Gastroesophageal sphincter (tissue), 4 donors: ENCODE data around the gene CAMK1D. TPM values are rescaled to one million over a fixed set of nuclear protein-coding genes. Genes with fewer than 3 reads are reported as not detected.
"Not testable (repeated sequence)": the region's sequence is repeated elsewhere in the genome, so short reads cannot be mapped to it uniquely, and the experiment has no call there.

Source experiments
- ATAC-seq: fragments of 150-250 bp; one replicate; pipeline ENCODE4 v1.9.1; 2016; ENCODE audit warnings: mild to moderate bottlenecking, moderate library complexity
- H3K27ac ChIP-seq, 4 donors: fragments of 200-600 bp; sonication (generic) in 3 of 4; 1 replicate in 3 of 4; 2 replicates in 1 of 4; pipeline ENCODE4 v1.5.1; 2016 to 2019
- H3K27me3 ChIP-seq: fragments of 200-600 bp; sonication (generic); one replicate; pipeline ENCODE4 v1.5.1; 2019
- H3K36me3 ChIP-seq, 2 donors: fragments of 200-600 bp; sonication (generic); one replicate each; pipeline ENCODE4 v1.5.1; 2019; ENCODE audit warnings: control low read depth in 1 of 2
- H3K4me1 ChIP-seq, 3 donors: fragments of 200-600 bp; sonication (generic); 1 replicate in 2 of 3; 2 replicates in 1 of 3; pipeline ENCODE4 v1.5.1; 2016 to 2019; ENCODE audit warnings: control low read depth in 2 of 3
- H3K4me3 ChIP-seq, 2 donors: fragments of 200-600 bp; sonication (generic); one replicate each; pipeline ENCODE4 v1.5.1; 2019; ENCODE audit warnings: mild to moderate bottlenecking in 1 of 2, moderate library complexity in 1 of 2
- H3K9me3 ChIP-seq, 3 donors: fragments of 200-600 bp; sonication (generic); one replicate each; pipeline ENCODE4 v1.5.1; 2017 to 2019; ENCODE audit warnings: control low read depth in 2 of 3
- EP300 ChIP-seq: sonication (generic); formaldehyde crosslinking; IDR thresholded peaks from one replicate; pipeline ENCODE4 v1.6.1; 2017; ENCODE audit warnings: antibody characterized with exemption, mild to moderate bottlenecking
- POLR2A ChIP-seq, 2 donors: fragments of 450-650 bp; IDR thresholded peaks; one replicate each; pipeline ENCODE4 v1.6.1; 2017; ENCODE audit warnings: antibody characterized with exemption in 2 of 2, mild to moderate bottlenecking in 2 of 2, moderate library complexity in 1 of 2
- POLR2AphosphoS5 ChIP-seq: sonication (generic); formaldehyde crosslinking; IDR thresholded peaks from one replicate; pipeline ENCODE4 v1.6.1; 2017; ENCODE audit warnings: antibody characterized with exemption
- WGBS, 2 donors: methylation state at CpG; one replicate each; pipeline ENCODE4 v1.1.5; 2018; ENCODE audit warnings: low coverage in 1 of 2; 5-methylcytosine and 5-hydroxymethylcytosine counted together
- total RNA-seq, 4 donors: library from RNA; depleted of rRNA; stranded (reverse); fragments of >200 nt; gene quantifications; one replicate each; pipeline ENCODE4 v1.1.0, GENCODE V29; 2016
- TF ChIP-seq, protein P1 (sequence below), 4 experiments: fragments of 200-600 bp in 2 of 4; fragments of 450-650 bp in 2 of 4; sonication (generic) in 1 of 4; IDR thresholded peaks; one replicate each; pipeline ENCODE4 v1.5.1; 2017 to 2019; ENCODE audit warnings: antibody characterized with exemption in 4 of 4, mild to moderate bottlenecking in 2 of 4, moderate library complexity in 2 of 4

CAMK1D gene
- total RNA-seq, 4 donors from 2014 or later = 11.6 to 18.3 (median 15.3) TPM

DNA sequence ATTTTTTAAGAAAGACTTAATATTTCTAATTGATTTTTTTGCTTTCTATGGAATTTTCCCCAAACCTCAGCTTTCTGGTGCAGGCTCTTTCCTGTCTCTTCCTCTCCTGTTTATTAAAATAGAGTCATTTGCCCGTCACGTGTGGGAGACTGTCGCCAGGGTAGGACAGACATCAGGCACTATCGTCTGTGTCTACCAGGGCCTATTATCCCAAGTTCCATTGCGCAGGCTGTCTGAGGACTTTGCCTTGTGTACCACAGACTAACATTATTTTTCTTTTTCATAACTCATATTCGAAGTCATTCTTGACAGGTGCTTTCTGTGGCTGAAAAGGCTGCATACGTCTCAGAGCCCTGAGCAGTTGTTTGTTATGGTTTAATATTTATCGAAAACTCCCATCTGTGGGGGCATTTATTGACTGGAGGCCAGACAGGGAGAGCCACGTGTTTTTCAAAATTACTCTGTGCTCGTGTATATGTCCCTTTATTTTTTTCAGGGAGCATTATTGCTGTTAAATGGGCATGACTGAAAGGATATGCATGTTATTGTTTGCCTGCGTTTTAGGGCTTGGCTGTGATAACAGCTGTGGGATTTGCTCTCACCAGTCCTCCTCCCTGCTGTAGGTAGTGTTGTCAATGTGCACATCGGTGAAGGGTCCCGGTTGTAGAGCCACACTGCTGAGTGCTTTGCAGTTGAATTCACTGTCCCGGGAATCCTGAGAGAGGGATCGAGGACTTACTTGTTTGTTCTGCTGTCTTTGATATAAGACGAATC lies 89.8 kb downstream of the CAMK1D start:
- Histone ChIP-seq H3K4me3 (no peak overlapping the region), H3K4me1 (peaks cover 0 to 16% (median 0%) of the 10 kb centered on the region in 3 donors), H3K9me3 (no peaks in the 10 kb centered on the region), H3K27ac (no peak overlapping the region), H3K36me3 (no peaks in the 10 kb centered on the region), H3K27me3 (no peaks in the 10 kb centered on the region)
- ATAC-seq = no peak
- TF ChIP-seq POLR2AphosphoS5 (no peak), POLR2A (IDR thresholded peaks at IDR 0.05) (no peak), EP300 (no peak)
- TF ChIP-seq, protein P1, sequence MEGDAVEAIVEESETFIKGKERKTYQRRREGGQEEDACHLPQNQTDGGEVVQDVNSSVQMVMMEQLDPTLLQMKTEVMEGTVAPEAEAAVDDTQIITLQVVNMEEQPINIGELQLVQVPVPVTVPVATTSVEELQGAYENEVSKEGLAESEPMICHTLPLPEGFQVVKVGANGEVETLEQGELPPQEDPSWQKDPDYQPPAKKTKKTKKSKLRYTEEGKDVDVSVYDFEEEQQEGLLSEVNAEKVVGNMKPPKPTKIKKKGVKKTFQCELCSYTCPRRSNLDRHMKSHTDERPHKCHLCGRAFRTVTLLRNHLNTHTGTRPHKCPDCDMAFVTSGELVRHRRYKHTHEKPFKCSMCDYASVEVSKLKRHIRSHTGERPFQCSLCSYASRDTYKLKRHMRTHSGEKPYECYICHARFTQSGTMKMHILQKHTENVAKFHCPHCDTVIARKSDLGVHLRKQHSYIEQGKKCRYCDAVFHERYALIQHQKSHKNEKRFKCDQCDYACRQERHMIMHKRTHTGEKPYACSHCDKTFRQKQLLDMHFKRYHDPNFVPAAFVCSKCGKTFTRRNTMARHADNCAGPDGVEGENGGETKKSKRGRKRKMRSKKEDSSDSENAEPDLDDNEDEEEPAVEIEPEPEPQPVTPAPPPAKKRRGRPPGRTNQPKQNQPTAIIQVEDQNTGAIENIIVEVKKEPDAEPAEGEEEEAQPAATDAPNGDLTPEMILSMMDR (IDR thresholded peaks at IDR 0.05) = no peak
- 85 to 94% methylated on average over 11 to 15 of the region's 16 CpGs for WGBS, 2 donors

DNA sequence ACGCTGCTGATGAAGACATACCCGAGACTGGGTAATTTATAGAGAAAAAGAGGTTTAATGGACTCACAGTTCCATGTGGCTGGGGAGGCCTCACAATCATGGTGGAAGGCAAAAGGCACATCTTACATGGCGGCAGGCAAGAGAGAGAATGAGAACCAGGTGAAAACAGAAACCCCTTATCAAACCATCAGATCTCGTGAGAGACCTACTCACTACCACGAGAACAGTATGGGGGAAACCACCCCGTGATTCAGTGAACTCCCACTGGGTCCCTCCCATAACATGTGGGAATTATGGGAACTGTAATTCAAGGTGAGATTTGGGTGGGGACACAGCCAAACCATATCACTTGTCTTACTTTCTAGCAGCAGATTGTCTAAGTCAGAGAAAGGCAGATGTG lies 90.4 kb downstream of the CAMK1D start:
- not testable (repeated sequence) for H3K4me1 ChIP-seq, H3K27ac ChIP-seq, H3K36me3 ChIP-seq, H3K9me3 ChIP-seq, H3K4me3 ChIP-seq, H3K27me3 ChIP-seq, ATAC-seq
- WGBS, 2 donors = 90 to 94% methylated on average over 5 of the region's 6 CpGs

DNA sequence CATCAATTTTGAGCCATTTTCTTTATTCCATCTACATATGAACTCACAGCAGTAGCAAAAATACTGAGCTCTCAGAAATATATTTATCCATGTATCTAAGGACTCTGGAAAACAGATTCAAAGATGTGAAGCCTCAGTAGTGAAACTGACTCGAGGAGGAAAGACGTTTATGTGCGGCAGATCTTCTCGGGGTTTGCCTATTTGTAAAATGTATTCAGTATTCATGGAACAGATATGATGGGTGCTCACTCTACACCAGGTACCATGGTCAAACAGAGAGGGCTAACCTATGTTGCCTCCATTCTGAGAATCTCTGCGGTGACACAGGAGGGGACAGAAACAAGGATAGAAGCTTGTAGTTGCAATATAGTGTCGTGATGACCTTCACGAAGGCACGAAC lies 93.7 kb downstream of the CAMK1D start:
- peaks cover 0 to 27% (median 7%) of the 10 kb centered on the region in 3 donors for H3K4me1 ChIP-seq
- no peak for ATAC-seq
- H3K9me3 ChIP-seq = no peaks in the 10 kb centered on the region
- no peaks in the 10 kb centered on the region for H3K27me3 ChIP-seq
- TF ChIP-seq POLR2A (IDR thresholded peaks at IDR 0.05) (no peak), POLR2AphosphoS5 (no peak), EP300 (no peak)
- TF ChIP-seq, protein P1 (IDR thresholded peaks at IDR 0.05) = no peak
- 88 to 97% methylated on average over 8 of the region's 8 CpGs for WGBS, 2 donors
- H3K4me3 ChIP-seq = no peak overlapping the region
- no peaks in the 10 kb centered on the region for H3K36me3 ChIP-seq
- H3K27ac ChIP-seq = no peak overlapping the region

DNA sequence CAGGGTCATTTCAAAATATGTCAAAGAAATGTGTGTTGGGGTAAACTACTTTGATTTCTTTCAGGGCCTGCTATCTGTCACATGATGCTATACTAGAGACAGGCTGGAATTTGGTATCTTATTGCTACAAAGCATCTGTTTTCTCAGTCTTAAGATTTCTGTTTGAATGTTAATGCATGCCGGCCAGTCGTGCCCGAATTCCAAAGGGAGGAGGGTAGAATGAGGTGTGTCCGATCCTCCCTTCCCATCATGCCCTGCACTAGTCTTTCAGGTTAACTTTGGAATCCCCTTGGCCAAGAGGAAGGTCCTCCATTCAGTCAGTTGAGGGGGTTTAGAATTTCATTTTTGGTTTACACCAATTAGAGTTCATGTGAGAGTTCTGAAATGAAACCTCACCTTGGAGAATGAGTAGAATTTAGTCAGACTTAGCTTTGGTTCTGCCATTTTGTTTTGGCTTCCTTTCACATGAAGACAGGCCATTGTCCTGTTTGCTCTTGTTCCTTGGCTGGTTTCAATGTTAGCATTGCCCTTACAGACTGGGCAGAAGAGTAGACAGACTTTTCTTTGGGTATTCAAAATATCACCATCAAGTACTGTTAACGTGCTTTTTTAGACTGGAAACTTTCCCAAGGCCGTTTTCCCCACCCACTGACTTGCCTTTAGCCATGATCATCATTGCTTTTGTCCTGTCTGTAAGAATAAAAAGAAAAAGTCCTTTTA lies 95.8 kb downstream of the CAMK1D start:
- Histone ChIP-seq H3K4me3 (no peak overlapping the region), H3K9me3 (no peaks in the 10 kb centered on the region), H3K27me3 (no peaks in the 10 kb centered on the region), H3K27ac (peak overlapping the region in 1 of 4 donors; percentile 28), H3K4me1 (peaks cover 0 to 27% (median 7%) of the 10 kb centered on the region in 3 donors), H3K36me3 (no peaks in the 10 kb centered on the region)
- WGBS, 2 donors = 43 to 66% methylated on average over 3 to 5 of the region's 6 CpGs
- no peak for ATAC-seq
- TF ChIP-seq POLR2AphosphoS5 (no peak), EP300 (no peak), POLR2A (IDR thresholded peaks at IDR 0.05) (no peak)
- TF ChIP-seq, protein P1 (IDR thresholded peaks at IDR 0.05) = no peak

DNA sequence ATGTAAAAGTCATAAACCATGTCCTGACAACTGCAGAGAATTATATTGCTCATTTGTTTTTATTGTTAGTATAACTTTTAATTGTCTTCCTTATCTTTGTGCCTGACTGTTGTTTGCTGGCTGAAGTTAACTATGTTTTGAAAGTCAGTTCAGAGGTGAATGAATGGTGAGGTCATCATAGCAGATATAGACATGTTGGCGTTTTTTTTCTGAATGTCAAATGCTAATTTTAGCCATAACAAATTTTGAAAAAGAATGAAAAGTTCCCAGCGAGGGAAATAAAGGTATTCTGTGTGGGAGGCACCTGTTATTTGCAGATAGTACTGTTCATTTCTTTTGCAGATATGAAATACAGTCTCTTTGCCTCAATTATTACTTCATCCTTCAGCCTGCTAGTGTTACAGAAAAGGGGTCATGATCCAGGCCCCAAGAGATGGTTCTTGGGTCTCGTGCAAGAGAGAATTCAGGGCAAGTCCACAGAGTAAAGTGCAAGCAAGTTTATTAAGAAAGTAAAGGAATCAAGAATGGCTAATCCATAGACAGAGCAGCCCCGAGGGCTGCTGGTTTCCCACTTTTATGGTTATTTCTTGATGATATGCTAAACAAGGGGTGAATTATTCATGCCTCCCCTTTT lies 96.5 kb downstream of the CAMK1D start:
- Histone ChIP-seq H3K4me1 (peaks cover 0 to 27% (median 7%) of the 10 kb centered on the region in 3 donors), H3K4me3 (no peak overlapping the region), H3K9me3 (no peaks in the 10 kb centered on the region), H3K27ac (peak overlapping the region in 2 of 4 donors; percentile 26 to 28), H3K27me3 (no peaks in the 10 kb centered on the region), H3K36me3 (no peaks in the 10 kb centered on the region)
- TF ChIP-seq EP300 (no peak), POLR2AphosphoS5 (no peak), POLR2A (IDR thresholded peaks at IDR 0.05) (no peak)
- TF ChIP-seq, protein P1 (IDR thresholded peaks at IDR 0.05) = no peak
- ATAC-seq = no peak
- WGBS, 2 donors = 53 to 78% methylated on average over 4 of the region's 4 CpGs
